OCI-LY3 (cell line): Measurements from ENCODE around the gene CNTN5.

Source experiments
- H2AFZ ChIP-seq: fragments of 200-600, 300-600 bp; shearing (Covaris generic); 2 replicates; pipeline ENCODE4 v1.6.0; 2014; ENCODE audit warnings: antibody characterized with exemption, low read depth, low read length
- H3K27ac ChIP-seq: fragments of 200-600, 300-600 bp; sonication (generic); 2 replicates; pipeline ENCODE4 v1.5.1; 2014; ENCODE audit warnings: mild to moderate bottlenecking, low read length, moderate library complexity, mixed read lengths
- H3K27me3 ChIP-seq: fragments of 200-600, 300-600 bp; sonication (generic); 2 replicates; pipeline ENCODE4 v1.6.1; 2014; ENCODE audit warnings: low read depth, low read length, mixed read lengths
- H3K36me3 ChIP-seq: fragments of 200-600, 300-600 bp; sonication (generic); replicated peaks from 2 replicates; pipeline ENCODE3; 2014; ENCODE audit warnings: low read depth, low read length, mixed read lengths
- H3K4me1 ChIP-seq: fragments of 300-600, 200-600 bp; sonication (generic); 2 replicates; pipeline ENCODE4 v1.6.1; 2014; ENCODE audit warnings: low read length, mixed read lengths
- H3K4me2 ChIP-seq: fragments of 200-600, 300-600 bp; sonication (generic); 2 replicates; pipeline ENCODE4 v1.6.1; 2014; ENCODE audit warnings: low read length, mixed read lengths
- H3K4me3 ChIP-seq: fragments of 300-600, 200-600 bp; sonication (generic); 2 replicates; pipeline ENCODE4 v1.5.1; 2014; ENCODE audit warnings: antibody characterized with exemption, mild to moderate bottlenecking, low read length, moderate library complexity
- H3K79me2 ChIP-seq: fragments of 300-600, 200-600 bp; shearing (Covaris generic); 2 replicates; pipeline ENCODE4 v1.6.1; 2014; ENCODE audit warnings: mild to moderate bottlenecking, low read length, mixed read lengths
- H3K9ac ChIP-seq: fragments of 300-600, 200-600 bp; shearing (Covaris generic); 2 replicates; pipeline ENCODE4 v1.6.0; 2014; ENCODE audit warnings: mild to moderate bottlenecking, low read length, moderate library complexity
- H3K9me3 ChIP-seq: fragments of 200-600, 300-600 bp; shearing (Covaris generic); 2 replicates; pipeline ENCODE4 v1.6.1; 2014; ENCODE audit warnings: low read length, mixed read lengths; ENCODE audit not compliant: insufficient read depth
- H4K20me1 ChIP-seq: fragments of 200-600, 300-600 bp; sonication (generic); 2 replicates; pipeline ENCODE4 v1.6.1; 2016; ENCODE audit warnings: low read length, mixed read lengths; ENCODE audit not compliant: insufficient read depth
- EZH2phosphoT487 ChIP-seq: fragments of 200-600 bp; shearing (Covaris generic); IDR thresholded peaks from 2 replicates; pipeline ENCODE4 v1.6.1; 2018; ENCODE audit warnings: antibody characterized with exemption, mixed run types, low read depth
- TF ChIP-seq, protein P1 (sequence below): fragments of 200-600, 300-600 bp; sonication (generic); IDR thresholded peaks from 2 replicates; pipeline ENCODE4 v1.5.1; 2014; ENCODE audit warnings: antibody characterized with exemption, low read length, low read depth

CNTN5 gene

DNA sequence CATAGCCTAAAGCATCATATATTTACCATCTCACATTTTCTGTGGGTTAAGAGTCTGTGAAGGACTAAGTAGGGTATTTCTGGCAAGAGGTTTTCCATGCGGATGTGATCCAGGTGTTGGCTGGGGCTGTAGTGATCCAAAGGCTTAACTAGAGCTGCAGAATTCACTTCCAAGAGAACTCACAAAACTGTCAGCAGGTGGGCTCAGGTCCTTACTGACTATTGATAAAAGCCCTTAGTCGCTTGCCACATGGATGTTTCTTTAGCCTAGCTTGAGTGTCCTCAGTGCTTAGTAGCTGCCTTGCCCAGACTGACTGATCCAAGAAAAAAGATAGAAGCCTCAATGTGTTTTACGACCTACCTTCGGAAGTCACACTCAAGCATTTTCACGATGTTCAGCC lies 250.8 kb downstream of the CNTN5 start:
- H3K4me3 ChIP-seq: no peak overlapping the region
- H3K4me1 ChIP-seq: no peaks in the 10 kb centered on the region
- H3K79me2 ChIP-seq: no peaks in the 10 kb centered on the region
- TF ChIP-seq, protein P1, sequence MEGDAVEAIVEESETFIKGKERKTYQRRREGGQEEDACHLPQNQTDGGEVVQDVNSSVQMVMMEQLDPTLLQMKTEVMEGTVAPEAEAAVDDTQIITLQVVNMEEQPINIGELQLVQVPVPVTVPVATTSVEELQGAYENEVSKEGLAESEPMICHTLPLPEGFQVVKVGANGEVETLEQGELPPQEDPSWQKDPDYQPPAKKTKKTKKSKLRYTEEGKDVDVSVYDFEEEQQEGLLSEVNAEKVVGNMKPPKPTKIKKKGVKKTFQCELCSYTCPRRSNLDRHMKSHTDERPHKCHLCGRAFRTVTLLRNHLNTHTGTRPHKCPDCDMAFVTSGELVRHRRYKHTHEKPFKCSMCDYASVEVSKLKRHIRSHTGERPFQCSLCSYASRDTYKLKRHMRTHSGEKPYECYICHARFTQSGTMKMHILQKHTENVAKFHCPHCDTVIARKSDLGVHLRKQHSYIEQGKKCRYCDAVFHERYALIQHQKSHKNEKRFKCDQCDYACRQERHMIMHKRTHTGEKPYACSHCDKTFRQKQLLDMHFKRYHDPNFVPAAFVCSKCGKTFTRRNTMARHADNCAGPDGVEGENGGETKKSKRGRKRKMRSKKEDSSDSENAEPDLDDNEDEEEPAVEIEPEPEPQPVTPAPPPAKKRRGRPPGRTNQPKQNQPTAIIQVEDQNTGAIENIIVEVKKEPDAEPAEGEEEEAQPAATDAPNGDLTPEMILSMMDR: no peak
- TF ChIP-seq EZH2phosphoT487: no peak
- no peaks in the 10 kb centered on the region for H4K20me1 ChIP-seq
- no peak overlapping the region for H2AFZ ChIP-seq
- H3K27me3 ChIP-seq: no peaks in the 10 kb centered on the region
- H3K4me2 ChIP-seq: no peak overlapping the region
- H3K36me3 ChIP-seq: no peaks in the 10 kb centered on the region
- H3K27ac ChIP-seq: no peak overlapping the region
- H3K9ac ChIP-seq: no peak overlapping the region
- no peaks in the 10 kb centered on the region for H3K9me3 ChIP-seq

DNA sequence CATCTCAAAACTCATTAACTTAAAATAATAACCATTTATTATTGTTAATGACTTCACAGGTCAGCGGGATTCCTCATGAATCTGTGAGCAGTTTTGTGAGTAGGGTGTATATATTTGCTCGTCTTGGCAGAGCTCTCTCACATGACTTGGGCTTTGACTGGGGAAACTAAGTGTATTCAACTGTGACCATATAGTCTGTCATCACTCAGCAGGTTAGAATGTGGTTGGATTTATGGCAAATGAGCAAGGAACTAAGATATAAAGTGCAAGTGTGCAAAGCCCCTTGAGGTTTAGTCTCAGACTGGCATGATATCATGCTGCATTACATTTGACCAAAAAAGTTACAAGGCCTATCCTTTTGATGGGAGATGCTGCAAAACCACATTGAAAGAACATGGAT lies 254.8 kb downstream of the CNTN5 start:
- no peak overlapping the region for H3K4me2 ChIP-seq
- no peak for TF ChIP-seq EZH2phosphoT487
- TF ChIP-seq, protein P1: no peak

DNA sequence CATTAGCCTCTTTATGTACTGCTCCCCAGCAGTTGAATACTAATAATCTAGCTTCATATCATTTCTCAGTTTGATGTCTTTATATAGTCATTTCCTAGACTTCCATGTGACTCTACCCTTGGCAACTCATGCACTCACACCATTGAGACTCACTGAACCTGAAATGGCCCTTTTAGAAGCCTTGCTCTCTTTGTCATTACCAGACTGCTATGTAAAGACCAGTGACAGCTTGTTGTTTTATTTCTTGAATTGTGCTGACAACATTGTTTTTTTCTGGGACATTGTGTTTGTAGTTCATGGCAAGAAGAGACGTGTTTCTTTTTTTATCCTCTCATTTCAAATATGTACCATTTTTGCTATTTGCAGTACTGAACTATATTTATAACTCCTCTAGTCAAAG lies 256.5 kb downstream of the CNTN5 start:
- H3K27ac ChIP-seq: no peak overlapping the region
- H2AFZ ChIP-seq: no peak overlapping the region
- no peaks in the 10 kb centered on the region for H3K36me3 ChIP-seq

More for the DNA sequence above, 254.8 kb downstream of the CNTN5 start:
- no peak overlapping the region for H3K27ac ChIP-seq
- H3K9ac ChIP-seq: no peak overlapping the region
- no peaks in the 10 kb centered on the region for H4K20me1 ChIP-seq
- H2AFZ ChIP-seq: no peak overlapping the region
- no peaks in the 10 kb centered on the region for H3K4me1 ChIP-seq
- H3K4me3 ChIP-seq: no peak overlapping the region
- H3K36me3 ChIP-seq: no peaks in the 10 kb centered on the region
- H3K27me3 ChIP-seq: no peaks in the 10 kb centered on the region
- no peaks in the 10 kb centered on the region for H3K79me2 ChIP-seq
- H3K9me3 ChIP-seq: no peaks in the 10 kb centered on the region

DNA sequence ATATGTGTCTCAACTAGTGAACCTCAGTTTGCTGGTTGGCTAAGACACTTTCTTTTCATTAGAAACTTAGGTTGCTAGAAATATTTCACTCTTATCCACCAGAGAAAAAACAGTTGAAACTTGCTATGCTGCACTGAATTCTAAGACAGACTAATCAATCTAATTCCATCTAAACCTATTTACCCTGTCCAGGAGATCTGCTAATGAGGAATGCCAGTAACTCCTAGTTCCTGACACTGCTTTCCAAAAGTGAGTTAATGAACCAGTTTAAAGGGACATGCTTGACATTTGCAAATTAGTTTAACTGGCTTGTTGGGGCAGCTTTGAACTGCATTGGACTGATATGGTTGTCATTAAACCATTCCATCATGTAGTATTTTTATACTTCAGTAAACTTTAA lies 258.5 kb downstream of the CNTN5 start:
- TF ChIP-seq EZH2phosphoT487: no peak
- TF ChIP-seq, protein P1: no peak
- Histone ChIP-seq H3K4me2 (no peak overlapping the region), H3K4me3 (no peak overlapping the region), H3K9me3 (no peaks in the 10 kb centered on the region), H3K79me2 (no peaks in the 10 kb centered on the region), H4K20me1 (no peaks in the 10 kb centered on the region), H3K4me1 (no peaks in the 10 kb centered on the region), H3K36me3 (no peaks in the 10 kb centered on the region), H3K9ac (no peak overlapping the region), H2AFZ (no peak overlapping the region), H3K27me3 (no peaks in the 10 kb centered on the region), H3K27ac (no peak overlapping the region)

More for the DNA sequence above, 256.5 kb downstream of the CNTN5 start:
- TF ChIP-seq EZH2phosphoT487: no peak
- TF ChIP-seq, protein P1: no peak
- Histone ChIP-seq H3K79me2 (no peaks in the 10 kb centered on the region), H3K4me2 (no peak overlapping the region), H3K27me3 (no peaks in the 10 kb centered on the region), H3K9ac (no peak overlapping the region), H4K20me1 (no peaks in the 10 kb centered on the region), H3K4me1 (no peaks in the 10 kb centered on the region), H3K4me3 (no peak overlapping the region), H3K9me3 (no peaks in the 10 kb centered on the region)
